Esophagus squamous epithelium (tissue), 5 donors: Measurements from ENCODE around the gene FDX1. TPM values are rescaled to one million over a fixed set of nuclear protein-coding genes. Genes with fewer than 3 reads are reported as not detected.
A peak's percentile ranks its signal among the peaks of the same experiment; 100 is the strongest.

Experiments used
- DNase-seq: peaks from one replicate; lab custom pipeline; 2025; lab: John Stamatoyannopoulos, UW
- H3K27ac ChIP-seq, 4 donors: fragments of 200-600 bp; sonication (generic); one replicate each; pipeline ENCODE4 v1.5.1; 2016 to 2019; ENCODE audit warnings: mild to moderate bottlenecking in 1 of 4
- H3K27me3 ChIP-seq, 4 donors: fragments of 200-600 bp; sonication (generic); 1 replicate in 3 of 4; 2 replicates in 1 of 4; pipeline versions ENCODE4 v1.5.1 to v1.6.0; 2017 to 2021; ENCODE audit warnings: antibody characterized with exemption in 1 of 4
- H3K36me3 ChIP-seq, 3 donors: fragments of 200-600 bp; sonication (generic); one replicate each; pipeline ENCODE4 v1.5.1; 2016 to 2019
- H3K4me1 ChIP-seq, 3 donors: fragments of 200-600 bp; sonication (generic); one replicate each; pipeline ENCODE4 v1.5.1; 2017 to 2019
- H3K4me3 ChIP-seq, 4 donors: fragments of 200-600 bp; sonication (generic); 1 replicate in 3 of 4; 2 replicates in 1 of 4; pipeline ENCODE4 v1.5.1; 2016 to 2019; ENCODE audit warnings: mild to moderate bottlenecking in 2 of 4, moderate library complexity in 1 of 4
- H3K9me3 ChIP-seq, 3 donors: fragments of 200-600 bp; sonication (generic); one replicate each; pipeline ENCODE4 v1.5.1; 2016 to 2019
- CTCF ChIP-seq, 6 experiments: fragments of 450-650 bp in 4 of 6; fragments of 200-600 bp in 2 of 6; sonication (generic) in 2 of 6; IDR thresholded peaks; one replicate each; pipeline ENCODE4 v1.5.1; 2016 to 2019; ENCODE audit warnings: antibody characterized with exemption in 6 of 6, mild to moderate bottlenecking in 4 of 6, moderate library complexity in 4 of 6
- POLR2A ChIP-seq, 4 donors: fragments of 450-650 bp; IDR thresholded peaks; one replicate each; pipeline ENCODE4 v1.6.1; 2017; ENCODE audit warnings: antibody characterized with exemption in 4 of 4, mild to moderate bottlenecking in 4 of 4, moderate library complexity in 3 of 4
- WGBS, 2 donors: methylation state at CpG; one replicate each; pipeline ENCODE4 v1.1.5; 2018; 5-methylcytosine and 5-hydroxymethylcytosine counted together
- intact Hi-C: fragments of 100-400 bp; cut with DNase I; formaldehyde crosslinking; loops from one replicate; pipeline ENCODE4 v1.15.0; 2022
- total RNA-seq, 4 donors: library from RNA; depleted of rRNA; stranded (reverse); fragments of >200 nt; gene quantifications; one replicate each; pipeline ENCODE4 v1.1.0, GENCODE V29; 2016
- donor health status: DM: yes; HTN: yes; CAD: no.

The FDX1 gene
- total RNA-seq, 4 donors from 2014 or later: 13.7 to 22.2 (median 17.5) TPM

GRCh38 chr11:110445437-110445836 is 15.7 kb downstream of the FDX1 start:
- Histone ChIP-seq H3K36me3 (peaks cover 0 to 48% (median 0%) of the 10 kb centered on the region in 3 donors), H3K27me3 (no peaks in the 10 kb centered on the region), H3K9me3 (no peaks in the 10 kb centered on the region), H3K4me1 (peaks cover 0 to 10% (median 0%) of the 10 kb centered on the region in 3 donors), H3K27ac (no peak overlapping the region), H3K4me3 (no peak overlapping the region)
- TF ChIP-seq CTCF (IDR thresholded peaks at IDR 0.05): no peak
- no peak for TF ChIP-seq POLR2A (IDR thresholded peaks at IDR 0.05)
- DNase-seq: no peak
- 40 to 42% methylated on average over 1 of the region's 1 CpG for WGBS, 2 donors
- intact Hi-C loops: loop anchor here (10.0 kb wide), 1 partner anchor 789 kb away; no protein-coding TSS in a partner anchor

- no peak for TF ChIP-seq POLR2A (IDR thresholded peaks at IDR 0.05)
- Histone ChIP-seq H3K4me1 (peaks cover 0 to 10% (median 0%) of the 10 kb centered on the region in 3 donors), H3K27ac (no peak overlapping the region), H3K9me3 (no peaks in the 10 kb centered on the region), H3K4me3 (no peak overlapping the region), H3K36me3 (peaks cover 0 to 41% (median 0%) of the 10 kb centered on the region in 3 donors), H3K27me3 (no peaks in the 10 kb centered on the region)
- no peak for DNase-seq
- intact Hi-C loops: loop anchor here (10.0 kb wide), 1 partner anchor 789 kb away; no protein-coding TSS in a partner anchor
- 93 to 94% methylated on average over 3 of the region's 3 CpGs for WGBS, 2 donors
These were observed 16.3 kb downstream of the FDX1 start for GRCh38 chr11:110446061-110446460.

- Histone ChIP-seq H3K27me3 (no peaks in the 10 kb centered on the region), H3K4me3 (no peak overlapping the region), H3K27ac (no peak overlapping the region), H3K9me3 (no peaks in the 10 kb centered on the region), H3K4me1 (peaks cover 0 to 10% (median 0%) of the 10 kb centered on the region in 3 donors), H3K36me3 (peaks cover 0 to 36% (median 0%) of the 10 kb centered on the region in 3 donors)
- WGBS, 2 donors: 90 to 97% methylated on average over 8 to 9 of the region's 10 CpGs
- DNase-seq: no peak
- intact Hi-C loops: loop anchor here (10.0 kb wide), 1 partner anchor 788 kb away; no protein-coding TSS in a partner anchor
- TF ChIP-seq POLR2A (IDR thresholded peaks at IDR 0.05) (no peak), CTCF (IDR thresholded peaks at IDR 0.05) (no peak)
These were observed 16.8 kb downstream of the FDX1 start for GRCh38 chr11:110446594-110446993.

GRCh38 chr11:110447343-110447742 is 17.6 kb downstream of the FDX1 start:
- Histone ChIP-seq H3K36me3 (peaks cover 0 to 29% (median 0%) of the 10 kb centered on the region in 3 donors), H3K27ac (no peak overlapping the region), H3K9me3 (no peaks in the 10 kb centered on the region), H3K4me3 (no peak overlapping the region), H3K4me1 (peaks cover 0 to 10% (median 0%) of the 10 kb centered on the region in 3 donors), H3K27me3 (no peaks in the 10 kb centered on the region)
- WGBS, 2 donors: 95 to 97% methylated on average over 4 of the region's 4 CpGs
- no peak for DNase-seq
- intact Hi-C loops: loop anchor here (10.0 kb wide), 1 partner anchor 787 kb away; no protein-coding TSS in a partner anchor
- TF ChIP-seq CTCF (IDR thresholded peaks at IDR 0.05) (no peak), POLR2A (IDR thresholded peaks at IDR 0.05) (no peak)

- DNase-seq: no peak
- Histone ChIP-seq H3K36me3 (peaks cover 0 to 21% (median 0%) of the 10 kb centered on the region in 3 donors), H3K27ac (no peak overlapping the region), H3K9me3 (no peaks in the 10 kb centered on the region), H3K4me3 (no peak overlapping the region), H3K4me1 (peaks cover 0 to 10% (median 0%) of the 10 kb centered on the region in 3 donors), H3K27me3 (no peaks in the 10 kb centered on the region)
- WGBS, 2 donors: 55 to 59% methylated on average over 5 of the region's 5 CpGs
- TF ChIP-seq POLR2A (IDR thresholded peaks at IDR 0.05) (no peak), CTCF (IDR thresholded peaks at IDR 0.05) (peak; percentile 16 to 66 (median 42))
- intact Hi-C loops: loop anchor here (10.0 kb wide), 1 partner anchor 787 kb away; no protein-coding TSS in a partner anchor
These were observed 18.4 kb downstream of the FDX1 start for GRCh38 chr11:110447897-110448745.
